Uterus (tissue), 2 donors: ENCODE measurements around the gene ADORA3.

Experiments used
- CTCF ChIP-seq, 4 experiments: fragments of 200-600 bp in 2 of 4; fragments of 450-650 bp in 2 of 4; sonication (generic) in 2 of 4; IDR thresholded peaks; one replicate each; pipeline ENCODE4 v1.5.1; 2016 to 2019; ENCODE audit warnings: antibody characterized with exemption in 4 of 4, mild to moderate bottlenecking in 2 of 4, moderate library complexity in 1 of 4
- POLR2A ChIP-seq, 2 donors: fragments of 450-650 bp; IDR thresholded peaks; one replicate each; pipeline ENCODE4 v1.6.1; 2016; ENCODE audit warnings: antibody characterized with exemption in 2 of 2, mild to moderate bottlenecking in 1 of 2, moderate library complexity in 1 of 2

- TF ChIP-seq CTCF (IDR thresholded peaks at IDR 0.05) (no peak), POLR2A (IDR thresholded peaks at IDR 0.05) (no peak)
These were observed 38.8 kb upstream of the ADORA3 start for GRCh38 chr1:111542187-111542586.
